Ramos (cell line): ENCODE results near the gene RAD51B.
"Not testable (repeated sequence)": the region's sequence is repeated elsewhere in the genome, so short reads cannot be mapped to it uniquely, and the experiment has no call there.

ENCODE experiments used
- in situ Hi-C: fragments of 300-500 bp; cut with MboI; formaldehyde crosslinking; loops from one replicate; pipeline ENCODE4 v1.14.3; 2022; ENCODE audit warnings: low sequenced_read_pairs; ENCODE audit not compliant: unreplicated experiment

RAD51B gene

DNA sequence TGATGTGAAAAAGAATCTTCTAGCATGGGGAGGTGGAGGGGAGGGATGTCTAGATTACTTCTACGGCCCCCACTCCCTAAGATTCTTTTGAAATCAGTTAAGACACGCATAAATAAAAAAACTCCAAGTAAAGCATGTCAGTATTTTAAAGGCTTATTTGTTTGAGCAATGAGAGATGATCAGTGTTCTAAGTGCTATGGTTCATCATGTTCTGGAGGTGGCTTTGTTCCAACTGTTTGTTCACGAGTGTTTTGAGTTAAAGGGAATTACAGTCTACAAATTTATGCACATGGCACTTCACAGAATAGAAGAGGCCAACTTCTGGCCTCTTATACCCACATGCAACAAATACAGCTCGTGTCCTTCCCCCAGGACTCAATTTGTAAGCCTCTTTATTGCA lies 394.9 kb downstream of the RAD51B start:
- in situ Hi-C loops = no loop called here

DNA sequence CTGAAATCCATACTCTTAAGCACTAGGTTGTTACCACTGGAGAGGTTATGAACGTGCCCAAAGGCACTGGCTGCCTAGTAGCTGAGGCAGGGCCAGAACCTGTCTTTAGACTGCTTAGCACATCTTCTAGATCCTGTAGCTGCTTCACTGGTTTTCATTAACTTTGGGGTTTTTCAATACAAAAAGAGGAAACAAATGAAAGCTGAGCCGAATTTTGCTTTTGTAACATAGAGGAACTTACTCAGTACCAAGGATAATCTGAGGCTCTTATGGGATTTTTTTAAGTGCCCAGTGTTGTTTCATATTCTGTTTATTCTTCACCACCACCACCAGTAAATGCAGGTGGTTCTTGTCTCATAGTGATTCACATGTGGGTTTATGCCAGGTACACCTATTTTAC lies 396.1 kb downstream of the RAD51B start:
- in situ Hi-C loops = no loop called here

DNA sequence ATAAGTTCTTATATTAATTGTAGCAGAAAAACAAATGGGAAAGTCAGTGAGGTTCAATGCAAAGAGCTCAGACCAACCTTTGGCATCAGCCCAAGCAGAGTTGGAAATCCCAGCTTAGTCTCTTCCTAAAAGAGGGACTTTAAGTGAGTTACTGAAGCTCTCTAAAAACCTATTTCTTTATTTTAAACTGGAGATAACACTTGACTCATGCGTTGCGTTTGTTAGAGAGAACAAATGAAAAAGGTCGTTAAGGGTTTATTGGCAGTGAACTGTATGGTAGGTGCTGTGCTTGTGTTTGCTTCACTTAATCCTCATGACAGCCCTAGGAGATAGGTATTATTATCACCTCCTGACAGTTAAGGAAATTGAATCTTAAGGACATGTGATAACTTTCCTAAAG lies 396.5 kb downstream of the RAD51B start:
- in situ Hi-C loops = no loop called here

DNA sequence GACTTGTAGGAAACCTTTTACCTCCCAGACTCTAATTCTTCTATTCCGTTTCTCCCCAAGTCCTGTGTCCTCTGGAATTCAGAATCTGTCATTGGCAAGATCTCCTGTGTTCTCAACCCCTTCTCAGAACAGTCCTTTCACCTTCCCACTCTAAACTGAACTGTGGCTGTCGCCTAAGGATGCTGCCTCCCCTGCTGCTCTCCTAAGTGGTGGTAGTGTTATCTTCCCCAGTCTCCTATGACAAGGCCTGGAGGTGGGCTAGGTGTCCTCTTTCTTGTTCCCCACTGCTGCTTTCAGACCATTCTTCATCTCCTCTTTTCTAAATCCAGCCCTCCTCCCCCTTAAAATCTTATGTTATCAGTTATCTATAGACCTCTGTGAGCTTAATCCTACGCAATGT lies 397.4 kb downstream of the RAD51B start:
- in situ Hi-C loops = no loop called here

DNA sequence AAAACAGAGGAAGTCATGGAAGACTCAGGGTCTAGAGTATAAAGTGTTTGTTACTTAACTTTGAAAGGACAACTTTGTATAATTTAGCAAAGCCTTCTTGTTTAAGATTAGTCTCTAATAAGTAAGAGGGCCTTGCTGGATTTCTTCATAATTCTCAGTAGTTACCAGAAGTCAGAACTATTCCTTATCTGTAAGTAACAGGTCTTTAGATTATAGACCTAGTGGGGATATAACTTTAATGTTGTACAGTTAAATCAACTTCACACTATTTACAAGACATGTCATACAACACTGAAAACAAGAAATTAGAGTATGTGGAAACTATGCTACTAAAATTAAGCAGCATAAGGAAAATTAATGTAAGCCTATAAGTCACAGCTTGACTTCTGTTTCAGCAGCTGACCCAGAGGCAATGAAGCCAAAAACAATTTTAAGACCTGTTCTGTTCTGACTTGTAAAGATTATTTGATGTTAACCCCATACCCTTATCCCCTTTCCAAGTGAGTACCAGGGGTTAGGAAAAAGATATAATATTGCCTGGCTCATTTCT lies 398.3 kb downstream of the RAD51B start:
- in situ Hi-C loops = no loop called here

DNA sequence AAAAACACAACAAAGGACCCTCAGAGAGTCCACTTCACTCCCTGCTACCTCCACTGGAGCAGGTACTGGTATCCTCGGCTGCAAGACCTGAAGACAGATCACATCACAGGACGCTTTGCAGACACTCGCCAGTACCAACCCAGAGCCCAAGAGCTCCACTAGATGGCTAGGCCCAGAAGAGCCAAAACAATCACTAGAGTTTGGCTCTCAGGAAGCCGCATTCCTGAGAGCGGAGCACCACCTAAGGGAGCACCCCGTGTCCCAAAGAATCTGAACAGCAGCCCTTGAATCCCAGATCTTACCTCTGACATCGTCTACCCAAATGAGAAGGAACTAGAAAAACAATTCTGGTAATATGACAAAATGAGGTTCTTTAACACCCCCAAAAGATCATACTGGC lies 399.8 kb downstream of the RAD51B start:
- in situ Hi-C loops = no loop called here

DNA sequence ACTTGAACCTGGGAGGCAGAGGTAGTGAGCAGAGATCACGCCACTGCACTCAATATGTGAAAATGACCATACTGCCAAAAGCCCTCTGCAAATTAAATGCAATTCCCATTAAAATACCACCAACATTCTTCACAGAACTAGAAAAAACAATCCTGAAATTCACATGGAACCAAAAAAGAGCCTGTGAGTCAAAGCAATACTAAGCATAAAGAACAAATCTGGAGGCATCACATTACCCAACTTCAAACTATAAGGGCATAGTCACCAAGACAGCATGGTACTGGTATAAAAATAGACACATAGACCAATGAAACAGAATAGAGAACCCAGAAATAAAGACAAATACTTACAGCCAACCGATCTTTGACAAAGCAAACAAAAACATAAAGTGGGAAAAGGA lies 401.5 kb downstream of the RAD51B start:
- in situ Hi-C loops = not testable (repeated sequence)

DNA sequence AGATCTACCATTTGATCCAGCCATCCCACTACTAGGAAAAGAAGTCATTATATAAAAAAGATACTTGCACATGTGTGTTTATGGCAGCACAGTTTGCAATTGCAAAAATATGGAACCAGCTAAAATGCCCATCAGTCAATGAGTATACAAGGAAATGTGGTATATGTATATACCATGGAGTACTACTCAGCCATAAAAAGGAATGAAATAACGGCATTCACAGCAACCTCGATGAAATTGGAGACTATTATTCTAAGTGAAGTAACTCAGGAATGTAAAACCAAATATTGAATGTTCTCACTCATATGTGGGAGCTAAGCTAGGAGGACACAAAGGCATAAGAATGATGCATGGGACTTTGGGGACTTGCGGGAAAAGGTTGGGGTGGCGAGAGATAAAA lies 402.6 kb downstream of the RAD51B start:
- in situ Hi-C loops = no loop called here

DNA sequence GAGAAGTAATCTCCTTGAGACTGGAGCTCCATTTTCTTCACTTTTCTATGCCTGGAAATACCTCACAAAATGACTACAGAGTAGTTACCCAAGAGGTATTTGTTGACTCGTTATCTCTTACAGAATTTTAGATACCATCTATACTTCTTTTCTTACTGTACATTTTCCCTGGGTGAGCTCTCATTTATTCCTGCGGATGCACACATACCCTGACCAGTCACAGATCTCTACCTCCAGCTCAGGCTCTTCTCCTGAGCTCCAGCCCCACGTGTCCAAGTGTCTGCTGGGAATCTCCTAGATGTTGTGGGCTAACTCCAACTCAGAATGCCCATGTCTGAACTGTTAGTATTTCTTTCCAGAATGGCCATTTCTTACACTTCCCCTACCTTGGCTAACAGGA lies 403.1 kb downstream of the RAD51B start:
- in situ Hi-C loops = no loop called here

DNA sequence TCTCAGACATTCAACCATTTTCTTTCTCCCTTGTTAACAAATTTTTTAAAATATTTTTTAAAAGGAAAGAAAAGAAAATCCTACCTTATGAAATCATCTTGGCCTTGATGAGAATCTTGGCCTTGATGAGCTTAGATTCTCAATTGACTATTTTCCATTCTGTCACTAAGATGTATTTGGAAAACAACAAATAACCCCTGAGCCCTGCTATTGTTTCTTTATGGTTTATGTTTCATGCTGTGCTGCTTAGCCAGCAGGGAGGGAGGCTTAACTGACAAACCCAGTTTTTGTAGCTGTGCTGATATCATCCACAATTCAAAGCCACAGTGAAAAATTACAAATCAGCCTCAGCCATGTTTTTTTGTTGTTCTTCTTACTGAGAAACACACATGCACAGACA lies 404.1 kb downstream of the RAD51B start:
- in situ Hi-C loops = no loop called here

DNA sequence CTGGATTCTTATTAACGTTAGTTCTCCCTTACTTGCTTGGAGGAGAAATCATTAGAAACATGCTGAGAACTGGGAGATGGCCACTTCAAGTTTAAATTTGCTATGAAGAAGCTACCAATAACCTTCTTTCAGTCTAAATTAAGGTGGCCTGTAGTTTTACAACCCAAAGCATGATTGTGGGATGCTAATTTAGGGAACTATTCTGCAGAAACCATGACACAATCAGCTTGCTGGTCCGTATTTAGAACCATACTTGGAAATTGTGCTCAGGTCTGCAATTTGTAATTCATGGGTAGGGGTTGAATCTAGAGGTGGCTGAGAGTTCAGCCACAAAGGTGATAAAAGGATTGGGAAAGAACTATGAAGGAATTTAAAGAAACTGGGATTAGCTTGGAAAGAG lies 405.7 kb downstream of the RAD51B start:
- in situ Hi-C loops = loop anchor here (25.0 kb wide), 1 partner anchor 288 kb away; no protein-coding TSS in a partner anchor

DNA sequence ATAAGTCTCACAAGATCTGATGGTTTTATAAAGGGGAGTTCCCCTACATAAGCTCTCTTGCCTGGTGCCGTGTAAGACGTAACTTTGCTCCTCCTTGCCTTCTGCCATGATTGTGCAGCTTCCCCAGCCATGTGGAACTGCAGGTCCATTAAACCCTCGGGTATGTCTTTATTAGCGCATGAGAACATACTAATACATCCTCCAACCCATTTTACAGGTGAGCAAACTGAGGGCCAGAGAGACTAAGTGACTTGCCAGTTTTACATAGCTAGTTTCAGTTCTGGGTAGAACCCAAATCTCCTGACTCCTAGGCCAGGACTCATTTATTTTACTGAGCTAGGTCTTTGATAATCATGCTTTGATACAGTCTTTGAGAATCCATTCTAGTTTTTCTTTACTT lies 406.9 kb downstream of the RAD51B start:
- in situ Hi-C loops = loop anchor here (25.0 kb wide), 1 partner anchor 289 kb away; no protein-coding TSS in a partner anchor

DNA sequence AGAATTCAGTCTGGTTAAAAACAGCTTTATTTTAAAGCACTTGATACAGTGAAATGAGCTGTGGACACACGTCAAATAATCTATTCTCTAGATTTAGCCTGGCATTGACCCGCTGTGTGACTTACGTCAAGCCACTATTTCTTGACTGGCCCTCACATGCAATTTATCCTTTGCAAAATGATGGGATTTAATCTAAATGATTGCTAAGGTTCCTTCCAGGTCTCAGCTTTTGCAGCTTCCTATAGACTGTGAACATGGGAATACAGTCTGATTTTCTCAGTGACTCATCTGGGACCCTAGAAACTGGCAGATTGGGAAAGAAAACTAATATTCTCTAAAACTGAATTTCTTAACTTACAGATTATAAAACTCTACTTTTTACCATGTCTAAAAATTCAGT lies 409.1 kb downstream of the RAD51B start:
- in situ Hi-C loops = loop anchor here (25.0 kb wide), 1 partner anchor 291 kb away; no protein-coding TSS in a partner anchor

DNA sequence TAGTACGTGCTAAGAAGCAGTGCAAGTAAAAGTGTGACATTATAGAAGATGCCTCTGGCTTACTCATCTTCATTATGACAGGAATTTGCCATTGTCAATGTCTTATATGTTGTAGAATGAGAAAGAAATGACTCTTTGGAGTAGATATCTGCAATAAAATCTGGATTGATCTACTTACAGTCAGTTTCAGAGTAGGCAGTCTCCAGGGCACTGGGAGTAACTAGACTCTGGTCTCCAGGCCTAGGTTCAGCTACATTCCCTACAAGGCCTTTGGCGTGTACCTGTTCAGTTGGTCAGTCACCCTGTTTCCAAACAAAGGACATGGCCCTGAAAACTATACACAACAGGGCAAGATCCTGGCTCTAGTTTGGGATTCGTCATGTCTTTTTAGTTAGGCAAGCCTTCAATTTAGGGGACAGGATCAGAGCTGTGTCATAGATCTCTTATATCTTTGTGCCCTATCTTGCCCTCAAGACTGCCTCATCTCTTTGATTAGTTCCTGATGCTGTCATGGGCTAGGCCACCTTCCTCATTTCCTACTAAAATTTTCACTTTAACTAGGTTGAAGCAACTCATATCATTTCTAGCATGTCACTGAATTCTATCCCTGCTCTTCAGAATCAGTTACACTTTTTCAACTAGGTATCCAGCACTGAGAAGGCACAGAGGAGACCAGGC lies 410.0 kb downstream of the RAD51B start:
- in situ Hi-C loops = loop anchor here (25.0 kb wide), 1 partner anchor 292 kb away; no protein-coding TSS in a partner anchor

DNA sequence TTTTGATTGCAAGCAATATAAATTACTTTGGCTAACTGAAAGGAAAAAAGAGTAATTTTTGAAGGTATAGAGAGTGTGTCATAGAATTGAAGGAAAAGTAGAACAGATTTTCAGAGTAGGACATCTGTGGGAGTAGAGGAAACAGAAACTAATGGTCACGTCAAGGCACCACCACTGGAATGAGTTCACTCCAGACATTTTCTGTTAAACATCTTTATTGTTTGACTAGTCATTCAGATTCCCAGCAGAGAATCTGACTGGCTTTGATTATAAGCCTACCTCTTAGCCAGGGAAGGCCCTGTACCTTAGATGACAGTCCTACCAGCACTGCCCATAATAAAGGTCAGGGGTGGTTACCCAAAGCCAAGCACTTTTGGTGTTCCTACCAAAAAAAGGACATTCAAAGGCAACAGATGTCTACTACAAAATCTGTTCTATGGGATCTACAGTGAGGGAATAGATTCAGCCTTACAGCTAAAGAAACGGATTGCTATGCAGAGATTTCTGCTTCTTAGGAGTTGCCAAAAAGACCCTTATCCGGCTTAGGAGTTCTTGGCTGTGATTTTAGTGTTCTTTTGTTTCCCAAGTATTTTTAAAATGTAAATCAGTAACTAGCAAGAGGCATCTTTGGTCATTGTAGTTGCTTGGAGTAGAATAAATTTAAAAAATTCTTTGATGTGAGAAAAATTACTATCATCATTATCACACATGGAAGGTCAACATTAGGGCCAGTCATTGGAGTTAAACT lies 410.8 kb downstream of the RAD51B start:
- in situ Hi-C loops = loop anchor here (25.0 kb wide), 1 partner anchor 293 kb away; no protein-coding TSS in a partner anchor

DNA sequence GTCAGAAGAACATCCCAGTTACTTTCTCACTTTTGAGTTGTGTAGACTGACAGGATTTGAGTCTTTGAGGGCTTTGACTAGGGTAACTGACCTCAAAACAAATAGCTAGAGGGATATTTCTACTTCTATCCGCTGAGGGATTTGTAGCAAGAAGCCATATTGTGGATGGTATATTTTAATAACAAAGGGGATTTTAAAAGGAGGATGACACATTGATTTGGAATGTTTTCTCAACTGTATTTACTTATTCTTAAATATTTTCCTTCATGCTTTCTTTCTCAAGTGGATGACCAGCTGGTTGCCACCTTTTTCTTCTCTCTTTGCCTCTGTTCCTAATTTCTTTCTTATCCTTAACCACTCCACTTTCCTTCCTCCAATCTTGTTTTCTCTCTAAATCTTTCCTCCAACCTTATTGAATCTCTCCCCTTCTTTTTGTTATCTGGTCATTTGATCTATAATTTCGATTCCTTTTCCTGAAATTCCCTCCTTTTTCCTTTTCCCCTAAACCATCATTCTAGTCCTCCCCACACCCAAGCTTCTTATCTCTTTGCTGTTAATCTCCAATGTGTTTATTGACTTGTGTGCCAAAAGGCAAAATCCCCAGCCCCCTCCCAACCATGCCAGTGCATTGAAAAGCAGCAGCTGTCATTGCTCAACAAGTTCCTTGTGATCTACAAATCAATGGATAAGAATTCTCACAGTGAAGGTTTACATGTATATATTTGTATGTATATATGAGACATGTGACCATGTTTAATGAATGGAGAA lies 411.6 kb downstream of the RAD51B start:
- in situ Hi-C loops = loop anchor here (25.0 kb wide), 1 partner anchor 294 kb away; no protein-coding TSS in a partner anchor

DNA sequence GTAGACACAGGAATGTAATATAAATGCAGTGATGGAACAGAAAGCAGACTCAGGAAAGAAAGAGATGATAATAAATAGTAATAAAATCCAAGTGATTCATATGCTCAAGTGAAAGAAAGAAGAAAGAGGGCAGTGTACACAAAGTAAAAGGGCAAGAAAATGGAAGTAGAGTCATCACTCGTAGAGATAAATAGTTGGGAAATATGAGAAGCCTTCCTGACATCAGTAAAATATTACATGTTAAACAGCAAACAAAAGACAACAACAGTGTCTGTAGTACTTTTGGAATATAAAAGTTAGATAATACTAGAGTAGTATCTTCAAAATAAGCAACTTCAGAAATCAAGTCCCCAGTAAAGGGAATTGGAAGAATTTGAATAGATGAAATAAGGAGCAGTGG lies 412.3 kb downstream of the RAD51B start:
- in situ Hi-C loops = loop anchor here (25.0 kb wide), 1 partner anchor 295 kb away; no protein-coding TSS in a partner anchor

DNA sequence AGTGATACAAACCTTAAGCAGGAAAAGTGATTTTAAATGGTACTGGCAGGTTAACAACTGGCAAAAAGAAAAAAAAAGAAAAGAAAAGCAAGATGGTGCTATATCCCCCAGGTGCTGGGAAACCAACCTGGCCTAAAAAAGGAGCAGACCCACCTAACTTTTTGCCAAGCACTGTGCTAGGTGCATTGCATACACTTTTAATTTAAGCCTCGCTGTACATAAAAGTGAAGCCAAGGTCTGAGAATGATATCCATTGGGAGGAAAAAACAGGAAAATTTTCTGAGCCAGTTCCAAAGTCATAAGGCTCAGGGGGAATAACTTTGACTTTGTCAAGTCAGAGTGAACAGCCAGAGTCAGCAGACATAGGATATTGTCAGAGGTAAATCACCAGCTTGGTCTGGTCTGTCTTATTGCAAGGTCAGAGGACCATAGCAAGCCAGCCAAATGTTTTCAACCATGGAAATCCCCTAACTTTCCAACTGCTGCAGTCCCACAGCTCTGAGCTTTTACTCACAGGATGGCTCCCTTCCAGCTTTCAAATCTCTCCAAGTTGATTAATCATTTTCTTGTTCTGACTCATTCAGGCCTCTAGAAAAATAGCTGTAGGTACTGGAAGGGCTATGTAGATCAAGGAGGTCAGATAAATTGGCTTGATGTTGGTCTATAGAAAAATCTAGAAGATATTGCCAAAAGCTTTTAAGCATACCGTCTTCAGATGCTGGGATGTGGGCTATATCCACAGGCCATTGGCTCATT lies 412.9 kb downstream of the RAD51B start:
- in situ Hi-C loops = loop anchor here (25.0 kb wide), 1 partner anchor 295 kb away; no protein-coding TSS in a partner anchor

DNA sequence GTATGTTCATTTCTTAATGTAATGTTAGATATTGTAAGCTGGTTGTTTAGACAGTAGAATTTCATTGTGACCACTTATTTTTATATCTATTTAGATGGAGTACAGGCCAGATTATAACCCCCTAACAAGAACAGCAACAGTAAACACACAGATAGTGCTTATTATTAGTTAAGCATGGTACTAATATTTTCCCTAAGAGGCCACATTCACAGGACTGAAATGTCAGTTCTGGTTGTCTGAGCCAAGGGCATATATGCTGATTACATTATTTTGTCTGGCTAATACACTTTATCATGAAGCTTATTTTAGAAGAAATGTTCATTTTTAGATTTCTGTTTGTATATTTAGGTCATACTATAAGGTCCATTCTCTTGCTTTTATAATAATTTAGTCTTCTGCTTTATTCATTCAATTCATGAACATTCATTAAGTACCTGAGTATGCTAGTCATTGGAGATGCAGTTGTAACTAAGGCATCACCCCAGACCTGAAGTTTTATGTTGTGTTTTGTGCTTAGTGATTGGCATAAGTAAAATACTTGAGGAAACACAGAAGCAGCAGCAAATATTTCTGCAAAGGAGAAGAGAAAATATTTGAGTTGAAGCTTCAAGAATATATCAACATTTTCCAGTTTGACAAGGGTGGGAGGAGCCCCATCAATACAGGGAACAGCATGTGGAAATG lies 413.7 kb downstream of the RAD51B start:
- in situ Hi-C loops = loop anchor here (25.0 kb wide), 1 partner anchor 296 kb away; no protein-coding TSS in a partner anchor
